Fibroblast of the aortic adventitia (primary cell): ENCODE results near the gene CEACAM3. TPM values are rescaled to one million over a fixed set of nuclear protein-coding genes. Genes with fewer than 3 reads are reported as not detected.
"Not testable (repeated sequence)": the region's sequence is repeated elsewhere in the genome, so short reads cannot be mapped to it uniquely, and the experiment has no call there.

Source experiments
- DNase-seq: peaks from one replicate; pipeline ENCODE4 v3.0.0-alpha.2; 2010; ENCODE audit warnings: low read depth
- H3K4me3 ChIP-seq: 2 replicates; pipeline ENCODE4 v1.5.1; 2011; ENCODE audit warnings: low read depth, mild to moderate bottlenecking, control low read depth, low read length, moderate library complexity
- total RNA-seq: library from RNA; depleted of rRNA; stranded (reverse); fragments of >200 nt; gene quantifications from 2 replicates; pipeline ENCODE4 v1.2.3, GENCODE V29; 2012; ENCODE audit warnings: low replicate concordance
- TF ChIP-seq, protein P1 (sequence below): IDR thresholded peaks from 2 replicates; pipeline ENCODE4 v1.5.1; 2011; ENCODE audit warnings: mild to moderate bottlenecking, low read length, control low read depth, inconsistent platforms; ENCODE audit not compliant: insufficient read depth

Gene CEACAM3
- total RNA-seq, 1 donor: not detected

DNA sequence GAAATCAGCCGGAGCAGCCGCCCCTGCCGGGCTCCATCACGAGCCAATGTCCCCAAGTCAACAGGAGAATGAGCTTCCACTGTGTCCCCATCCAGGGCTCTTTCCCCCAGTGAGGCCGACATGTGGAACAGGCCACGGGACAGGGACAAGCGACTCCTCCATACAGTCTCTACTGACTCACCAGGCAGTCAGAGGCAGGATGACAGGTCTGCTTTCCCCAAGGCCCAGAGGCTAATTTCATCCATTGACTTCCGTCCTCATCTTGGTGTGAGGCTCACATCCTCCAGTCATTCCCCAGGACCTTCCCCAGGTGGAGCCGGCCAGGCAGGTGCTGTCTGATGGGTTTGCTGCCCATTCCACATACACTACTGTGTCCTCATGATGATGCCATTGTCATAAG, 37.5 kb upstream of the CEACAM3 start:
- TF ChIP-seq, protein P1, sequence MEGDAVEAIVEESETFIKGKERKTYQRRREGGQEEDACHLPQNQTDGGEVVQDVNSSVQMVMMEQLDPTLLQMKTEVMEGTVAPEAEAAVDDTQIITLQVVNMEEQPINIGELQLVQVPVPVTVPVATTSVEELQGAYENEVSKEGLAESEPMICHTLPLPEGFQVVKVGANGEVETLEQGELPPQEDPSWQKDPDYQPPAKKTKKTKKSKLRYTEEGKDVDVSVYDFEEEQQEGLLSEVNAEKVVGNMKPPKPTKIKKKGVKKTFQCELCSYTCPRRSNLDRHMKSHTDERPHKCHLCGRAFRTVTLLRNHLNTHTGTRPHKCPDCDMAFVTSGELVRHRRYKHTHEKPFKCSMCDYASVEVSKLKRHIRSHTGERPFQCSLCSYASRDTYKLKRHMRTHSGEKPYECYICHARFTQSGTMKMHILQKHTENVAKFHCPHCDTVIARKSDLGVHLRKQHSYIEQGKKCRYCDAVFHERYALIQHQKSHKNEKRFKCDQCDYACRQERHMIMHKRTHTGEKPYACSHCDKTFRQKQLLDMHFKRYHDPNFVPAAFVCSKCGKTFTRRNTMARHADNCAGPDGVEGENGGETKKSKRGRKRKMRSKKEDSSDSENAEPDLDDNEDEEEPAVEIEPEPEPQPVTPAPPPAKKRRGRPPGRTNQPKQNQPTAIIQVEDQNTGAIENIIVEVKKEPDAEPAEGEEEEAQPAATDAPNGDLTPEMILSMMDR: no peak
- DNase-seq: no peak
- H3K4me3 ChIP-seq: no peak overlapping the region

DNA sequence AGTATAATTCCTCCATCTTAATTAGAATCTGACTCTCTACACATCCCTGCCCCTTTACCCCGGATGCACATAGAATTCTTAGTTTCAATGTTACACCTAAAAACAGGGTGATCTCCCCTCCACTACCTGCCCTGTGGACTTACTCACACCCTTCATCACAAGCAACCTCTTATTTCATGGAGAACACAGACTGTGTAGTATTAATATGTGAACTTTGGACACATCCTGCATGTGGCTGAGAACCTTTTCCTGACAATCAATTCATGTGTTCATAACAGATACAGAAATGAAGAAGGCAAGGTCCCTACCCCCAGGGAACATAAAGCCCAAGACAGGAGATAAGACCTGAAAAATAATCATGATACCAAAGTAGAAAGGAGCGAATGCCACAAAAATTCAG, 29.3 kb upstream of the CEACAM3 start:
- DNase-seq: no peak
- no peak overlapping the region for H3K4me3 ChIP-seq
- TF ChIP-seq, protein P1: no peak

DNA sequence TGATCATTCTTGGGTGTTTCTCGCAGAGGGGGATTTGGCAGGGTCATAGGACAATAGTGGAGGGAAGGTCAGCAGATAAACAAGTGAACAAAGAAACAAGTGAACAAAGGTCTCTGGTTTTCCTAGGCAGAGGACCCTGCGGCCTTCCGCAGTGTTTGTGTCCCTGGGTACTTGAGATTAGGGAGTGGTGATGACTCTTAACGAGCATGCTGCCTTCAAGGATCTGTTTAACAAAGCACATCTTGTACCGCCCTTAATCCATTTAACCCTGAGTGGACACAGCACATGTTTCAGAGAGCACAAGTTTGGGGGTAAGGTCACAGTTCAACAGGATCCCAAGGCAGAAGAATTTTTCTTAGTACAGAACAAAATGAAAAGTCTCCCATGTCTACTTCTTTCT, 28.3 kb upstream of the CEACAM3 start:
- not testable (repeated sequence) for DNase-seq, H3K4me3 ChIP-seq

DNA sequence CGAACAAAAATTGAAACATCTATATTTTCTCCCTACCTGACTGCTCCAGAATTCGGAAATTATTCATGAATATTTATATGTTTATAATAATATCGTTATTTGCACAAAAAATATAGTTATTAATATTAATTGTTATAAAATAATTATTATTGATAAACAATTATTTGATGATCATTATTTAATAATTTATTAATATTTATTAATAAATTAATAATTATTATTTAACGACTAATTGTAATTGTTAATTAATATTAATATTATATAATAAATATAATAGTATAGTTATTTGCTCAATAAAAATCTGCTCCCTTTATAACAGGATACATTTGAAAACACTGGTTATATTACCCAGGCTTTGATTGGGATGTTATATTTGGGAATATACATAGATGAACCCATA, 26.8 kb upstream of the CEACAM3 start:
- H3K4me3 ChIP-seq: no peak overlapping the region
- TF ChIP-seq, protein P1: no peak
- no peak for DNase-seq

DNA sequence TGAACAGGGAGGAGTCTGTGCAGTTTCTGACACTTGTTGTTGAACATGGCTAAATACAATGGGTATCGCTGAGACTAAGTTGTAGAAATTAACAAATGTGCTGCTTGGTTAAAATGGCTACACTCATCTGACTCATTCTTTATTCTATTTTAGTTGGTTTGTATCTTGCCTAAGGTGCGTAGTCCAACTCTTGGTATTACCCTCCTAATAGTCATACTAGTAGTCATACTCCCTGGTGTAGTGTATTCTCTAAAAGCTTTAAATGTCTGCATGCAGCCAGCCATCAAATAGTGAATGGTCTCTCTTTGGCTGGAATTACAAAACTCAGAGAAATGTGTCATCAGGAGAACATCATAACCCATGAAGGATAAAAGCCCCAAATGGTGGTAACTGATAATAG, 25.0 kb upstream of the CEACAM3 start:
- H3K4me3 ChIP-seq: no peak overlapping the region
- no peak for DNase-seq
- TF ChIP-seq, protein P1: no peak

DNA sequence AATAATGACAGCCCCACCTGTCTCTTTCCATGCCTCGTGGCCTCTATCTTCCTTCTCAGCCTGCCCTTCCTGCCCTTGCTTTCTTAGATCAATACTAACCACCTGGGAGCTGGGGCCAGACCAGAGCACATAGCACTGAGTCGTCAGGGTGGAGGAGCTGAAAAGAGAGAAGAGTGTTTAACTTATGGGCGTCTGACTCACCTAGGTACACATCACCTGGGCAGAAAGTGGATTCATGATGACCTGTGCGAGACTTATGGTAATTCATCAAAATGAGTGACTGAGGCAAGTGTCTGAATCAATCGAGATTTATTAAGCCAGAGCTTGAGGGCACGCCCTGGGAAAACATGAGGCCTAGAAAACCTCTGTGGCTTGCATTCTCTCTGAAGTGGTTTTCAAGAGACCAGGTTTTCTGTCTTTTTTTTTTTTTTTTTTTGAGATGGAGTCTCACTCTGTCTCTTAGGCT, 21.8 kb upstream of the CEACAM3 start:
- H3K4me3 ChIP-seq: no peak overlapping the region
- DNase-seq: no peak
- TF ChIP-seq, protein P1: no peak

DNA sequence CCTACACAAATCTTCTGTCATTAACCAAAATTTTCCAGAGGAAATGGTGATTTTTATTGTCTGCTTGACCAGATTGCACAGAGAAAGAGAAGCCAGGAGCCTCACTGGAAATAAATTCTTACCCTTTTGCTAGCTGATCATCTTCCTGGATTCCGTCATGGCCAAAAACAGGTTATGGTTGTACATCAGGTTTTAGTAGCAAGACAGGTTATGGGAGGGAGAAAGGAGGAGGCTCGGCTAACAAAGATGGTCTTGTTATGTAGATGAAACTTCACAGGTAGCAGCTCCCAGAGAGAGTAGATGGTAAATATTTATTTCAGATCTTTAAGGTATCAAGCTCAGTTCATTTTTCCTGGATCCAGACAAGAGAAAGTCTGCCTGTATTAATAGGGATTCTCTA, 19.7 kb upstream of the CEACAM3 start:
- H3K4me3 ChIP-seq: no peak overlapping the region
- TF ChIP-seq, protein P1: no peak
- no peak for DNase-seq
